ENCODE data around the gene EFTUD2.

EFTUD2 gene

DNA sequence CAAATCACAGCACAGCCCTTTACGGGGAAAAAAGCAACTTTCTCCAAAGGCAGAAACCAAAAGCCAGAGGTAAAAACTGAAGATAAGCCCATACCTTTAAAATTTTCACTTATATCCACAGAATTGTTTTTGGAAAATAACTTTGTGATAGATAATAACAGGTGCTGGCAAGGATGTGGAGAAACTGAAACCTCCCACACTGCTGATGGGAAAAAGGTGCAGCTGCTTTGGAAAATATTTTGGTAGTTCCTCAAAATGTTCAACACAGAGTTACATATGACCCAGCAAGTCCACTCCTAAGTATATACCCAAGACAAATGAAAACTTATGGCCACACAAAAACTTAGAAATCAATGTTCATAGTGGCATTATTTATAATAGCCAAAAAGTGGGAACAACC, 12.2 kb downstream of the EFTUD2 start:
- DNase-seq: no peak

DNA sequence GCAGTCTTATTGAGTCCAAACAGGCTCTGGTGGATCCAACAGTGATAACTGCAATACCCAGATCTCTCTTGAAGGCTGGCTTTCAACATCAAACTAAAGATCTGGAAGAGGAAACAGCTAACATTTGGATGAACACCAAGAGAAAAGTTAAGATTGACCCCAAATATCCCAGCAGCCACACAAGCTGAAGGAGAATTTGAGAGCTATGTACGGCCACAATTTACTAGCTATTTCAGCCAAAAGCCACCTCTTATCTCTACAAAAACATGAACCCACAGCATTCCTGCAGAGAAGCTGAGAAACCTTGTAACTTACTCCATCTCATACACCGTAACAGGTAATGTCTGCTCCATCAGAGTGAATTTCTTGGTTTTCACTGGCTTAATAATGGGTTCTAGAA, 14.3 kb downstream of the EFTUD2 start:
- DNase-seq: no peak

DNA sequence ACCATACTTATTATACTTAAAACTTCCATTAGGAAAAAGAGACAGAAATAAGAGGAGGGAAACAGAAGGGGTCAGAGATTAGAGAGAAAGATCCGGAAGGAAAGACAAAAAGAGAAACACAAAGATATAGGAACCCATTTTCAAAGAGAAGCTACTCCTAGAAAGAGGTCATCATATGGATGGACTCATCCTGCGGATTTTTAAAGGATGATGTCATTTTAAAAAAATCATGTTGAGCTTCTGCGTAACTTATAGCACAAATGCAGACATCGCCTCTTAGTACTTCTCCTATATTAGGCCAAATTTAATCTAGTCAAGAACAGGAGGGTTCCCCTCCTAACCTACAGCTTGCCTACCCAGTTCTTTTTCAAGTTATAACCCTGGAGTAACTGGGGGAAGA, 18.1 kb downstream of the EFTUD2 start:
- DNase-seq: no peak

DNA sequence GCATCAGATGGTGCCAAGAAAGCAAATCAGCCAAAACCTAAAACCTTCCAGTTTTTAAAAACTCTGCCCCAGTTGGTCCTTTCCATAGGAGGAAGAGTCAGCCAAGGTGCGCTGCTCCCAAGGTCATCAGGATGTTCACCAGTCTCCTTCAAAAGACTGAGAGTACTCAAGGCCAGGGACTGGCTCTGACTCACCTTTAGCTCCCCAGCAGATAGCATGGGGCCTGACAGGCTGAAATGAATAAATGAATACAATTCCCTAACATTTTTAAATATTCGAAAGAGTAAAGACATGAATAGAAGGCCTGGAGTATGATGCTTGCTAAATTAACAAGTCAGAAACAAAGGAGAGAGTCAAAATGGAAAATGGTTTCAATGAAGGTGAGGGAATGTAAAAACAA, 19.2 kb downstream of the EFTUD2 start:
- no peak for DNase-seq

DNA sequence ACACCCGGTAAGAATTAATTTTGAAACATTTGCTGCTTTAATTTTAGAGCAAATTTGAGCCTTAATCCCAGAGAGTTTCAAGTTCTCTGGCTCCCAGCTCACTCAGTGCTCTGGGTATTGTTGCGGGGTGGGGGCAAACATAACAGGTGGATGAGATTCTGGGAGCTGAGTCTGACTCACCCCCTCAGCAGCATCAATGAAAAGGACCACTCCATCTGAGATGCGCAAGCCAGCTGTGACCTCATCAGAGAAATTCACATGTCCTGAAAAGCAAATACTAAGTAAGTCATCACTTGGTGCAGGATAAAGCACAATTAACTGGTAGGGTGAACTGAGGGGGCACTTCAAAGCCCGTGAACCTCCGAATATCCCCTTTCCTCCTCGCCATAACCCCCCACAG, 19.9 kb downstream of the EFTUD2 start:
- DNase-seq: no peak

DNA sequence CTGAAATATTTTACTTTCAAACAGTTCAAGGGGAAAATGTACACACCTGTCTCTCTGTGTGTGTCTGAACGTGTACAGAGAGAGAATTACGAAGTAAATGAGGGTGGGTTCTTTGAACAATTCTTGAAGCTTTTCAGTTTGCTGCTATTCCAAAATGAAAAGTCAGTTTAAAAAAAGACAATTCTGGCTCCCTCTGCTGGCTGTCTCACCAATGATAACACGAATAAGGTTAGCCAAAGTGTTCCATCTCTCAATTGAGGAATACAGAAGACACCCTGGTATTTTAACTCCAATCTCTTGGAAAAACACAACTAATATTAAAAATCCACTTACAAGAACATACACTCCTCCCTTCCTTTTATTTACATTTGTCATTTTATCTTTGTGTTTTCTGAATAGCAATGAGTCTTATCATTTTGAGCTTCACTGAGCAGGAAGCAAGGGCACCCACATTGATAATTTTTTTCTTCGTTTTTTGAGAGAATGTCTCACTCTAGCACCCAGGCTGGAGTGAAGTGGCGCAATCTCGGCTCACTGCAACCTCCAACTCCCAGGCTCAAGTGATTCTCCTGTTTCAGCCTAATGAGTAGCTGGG, 20.5 kb downstream of the EFTUD2 start:
- DNase-seq: no peak

DNA sequence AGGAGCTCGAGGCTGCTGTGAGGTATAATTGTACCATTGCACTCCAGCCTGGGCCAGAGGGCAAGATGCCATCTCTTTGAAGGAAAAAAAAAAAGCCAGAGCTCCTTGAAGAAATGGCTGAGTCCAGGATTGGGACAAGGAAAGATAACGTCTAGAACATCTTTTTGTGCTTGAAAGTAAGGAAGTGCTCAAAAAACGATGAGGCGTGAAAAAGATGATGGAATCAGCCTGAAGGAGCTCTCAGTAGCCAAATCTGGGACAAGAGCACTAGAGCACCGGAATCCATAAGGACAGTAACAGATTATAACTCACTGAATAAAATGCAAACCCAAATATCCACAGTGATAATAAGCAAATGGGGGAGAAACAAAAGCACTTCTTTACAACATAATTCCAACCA, 22.1 kb downstream of the EFTUD2 start:
- no peak for DNase-seq

DNA sequence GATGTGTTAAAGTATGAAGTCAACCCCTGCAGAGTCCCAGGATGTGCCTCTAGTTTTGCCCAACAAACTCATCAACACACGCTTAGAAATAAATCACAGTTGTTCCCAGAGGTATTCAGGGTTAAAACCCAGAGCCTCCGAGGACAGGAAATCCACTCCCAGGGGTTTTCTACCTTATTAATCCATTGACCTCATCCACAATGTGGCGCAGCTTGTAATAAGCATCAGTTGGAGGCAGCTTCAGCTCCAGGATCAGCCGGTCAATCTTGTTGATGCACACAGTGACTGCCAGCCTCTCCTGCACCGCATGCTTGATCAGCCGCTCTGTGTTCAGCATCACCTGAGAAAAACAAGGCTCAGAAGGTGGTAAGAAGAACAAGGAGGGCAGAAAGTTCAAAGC, 23.5 kb downstream of the EFTUD2 start:
- DNase-seq: no peak

DNA sequence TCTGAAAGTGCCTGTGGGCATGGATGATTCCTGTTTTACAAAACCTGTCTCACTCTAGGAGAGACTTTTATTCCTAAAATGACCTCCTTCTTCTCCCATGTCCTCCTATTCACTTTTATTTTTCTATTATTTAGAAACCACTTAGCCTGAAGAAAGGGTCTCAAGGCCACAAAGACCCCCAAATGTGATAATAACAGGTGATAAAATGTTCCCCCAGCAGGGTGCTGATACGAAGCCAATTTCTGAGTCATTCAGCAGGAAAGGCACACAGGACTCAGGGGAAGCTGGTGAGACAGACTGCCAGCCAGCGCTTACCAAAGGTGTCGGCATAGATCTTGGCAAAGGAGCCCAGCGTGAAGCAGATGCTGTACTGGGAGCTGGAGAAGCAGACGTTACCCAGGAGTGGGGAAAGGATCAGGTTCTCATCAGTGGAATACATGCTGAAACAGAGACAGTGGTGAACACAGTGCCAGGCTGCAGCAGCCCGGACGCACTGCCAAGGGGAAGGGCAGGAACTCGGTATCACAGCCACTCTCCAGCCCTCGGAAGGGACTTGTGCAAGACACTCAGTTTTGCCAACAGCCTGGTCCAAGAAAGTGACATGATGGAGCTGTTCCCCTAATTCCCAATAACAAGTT, 27.0 kb downstream of the EFTUD2 start:
- no peak for DNase-seq

DNA sequence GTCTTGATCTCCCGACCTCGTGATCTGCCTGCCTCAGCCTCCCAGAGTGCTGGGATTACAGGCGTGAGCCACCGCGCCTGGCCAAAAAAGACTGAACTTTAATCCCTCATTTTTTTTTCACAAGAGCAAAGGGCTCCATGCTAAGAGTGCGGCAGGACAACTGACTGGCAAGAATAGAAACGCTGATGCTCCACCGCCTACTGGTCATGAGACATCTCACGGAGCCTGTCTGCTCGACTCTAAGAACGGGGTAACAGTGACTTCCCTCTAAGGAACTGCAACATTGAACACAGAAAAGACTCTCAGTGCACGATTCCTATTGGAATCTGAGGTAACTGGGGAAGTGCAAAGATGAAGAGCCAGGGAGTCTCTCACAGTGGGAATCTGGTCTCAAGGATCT, 27.7 kb downstream of the EFTUD2 start:
- DNase-seq: no peak

DNA sequence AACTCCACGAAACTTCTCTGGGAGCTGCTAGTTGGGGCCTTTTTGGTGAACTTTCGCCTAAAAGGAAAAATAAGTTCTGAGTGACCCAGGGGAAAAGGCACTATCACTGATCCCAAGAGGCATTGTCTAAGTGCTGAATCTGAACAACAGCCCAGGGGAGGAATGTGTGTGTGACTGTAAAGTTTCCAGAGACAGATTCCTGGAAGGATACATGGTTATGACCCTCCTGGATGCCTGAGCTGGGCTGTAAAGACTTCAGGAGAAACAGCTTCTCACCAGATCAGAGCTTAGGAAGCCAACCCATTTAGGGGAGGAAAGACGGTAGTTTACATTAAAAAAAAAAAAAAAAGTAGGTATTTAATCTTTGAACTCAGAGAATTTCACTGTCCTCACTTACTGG, 31.4 kb downstream of the EFTUD2 start:
- no peak for DNase-seq

DNA sequence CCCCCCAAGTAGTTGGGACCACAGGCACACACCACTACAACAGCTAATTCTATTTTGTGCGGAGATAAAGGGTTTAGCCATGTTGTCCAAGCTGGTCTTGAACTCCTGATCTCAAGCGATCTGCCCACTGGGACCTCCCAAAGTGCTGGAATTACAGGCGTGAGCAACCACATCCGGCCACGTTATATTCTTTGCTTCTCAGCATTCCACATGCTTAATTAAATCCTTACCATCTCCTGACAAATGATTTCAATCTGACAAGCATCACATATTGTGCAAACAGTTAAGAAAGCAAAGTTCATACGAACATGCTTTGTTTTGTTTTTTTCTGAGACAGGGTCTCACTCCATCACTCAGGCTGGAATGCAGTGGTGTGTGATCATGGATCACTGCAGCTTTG, 33.3 kb downstream of the EFTUD2 start:
- no peak for DNase-seq

DNA sequence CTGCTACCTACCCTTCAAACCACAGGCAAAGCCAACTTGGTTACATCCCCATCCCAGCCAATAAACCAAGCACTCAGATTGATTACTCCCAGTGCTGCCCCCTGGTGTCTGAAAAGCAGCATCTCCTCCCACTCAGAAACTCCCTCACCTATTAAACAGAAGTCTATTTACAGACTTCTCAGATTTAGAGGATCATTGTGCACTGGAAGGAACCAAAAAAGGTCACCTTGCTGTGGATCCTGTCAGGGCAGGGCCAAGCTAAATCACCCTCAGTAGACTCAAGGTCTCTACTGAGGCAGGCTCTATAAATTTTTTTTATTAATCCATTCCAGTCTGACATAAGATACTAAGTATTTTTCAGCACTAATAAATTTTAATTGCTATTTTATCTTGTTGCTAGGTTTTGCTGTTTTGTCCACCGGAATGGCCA, 34.0 kb downstream of the EFTUD2 start:
- DNase-seq: peak; percentile 43

DNA sequence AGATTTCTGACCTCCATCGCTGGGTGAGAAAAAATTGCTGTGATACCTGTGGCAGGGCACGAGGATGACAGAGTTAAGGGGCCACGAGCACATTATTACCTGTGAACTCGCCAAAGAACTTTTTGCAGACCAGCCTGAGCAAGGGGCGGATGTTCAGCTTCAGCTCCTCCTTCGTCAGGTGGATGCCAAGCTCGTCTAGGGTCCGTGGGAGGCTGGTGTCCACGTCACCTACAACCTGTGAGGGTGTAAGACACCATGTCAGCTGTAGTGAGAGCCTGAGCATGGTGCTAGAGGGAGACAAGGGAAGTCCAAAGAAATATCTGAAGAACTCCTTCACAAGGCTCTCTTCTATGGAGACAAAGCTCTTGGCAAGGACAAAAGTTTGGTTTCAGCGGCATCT, 34.4 kb downstream of the EFTUD2 start:
- DNase-seq: no peak

DNA sequence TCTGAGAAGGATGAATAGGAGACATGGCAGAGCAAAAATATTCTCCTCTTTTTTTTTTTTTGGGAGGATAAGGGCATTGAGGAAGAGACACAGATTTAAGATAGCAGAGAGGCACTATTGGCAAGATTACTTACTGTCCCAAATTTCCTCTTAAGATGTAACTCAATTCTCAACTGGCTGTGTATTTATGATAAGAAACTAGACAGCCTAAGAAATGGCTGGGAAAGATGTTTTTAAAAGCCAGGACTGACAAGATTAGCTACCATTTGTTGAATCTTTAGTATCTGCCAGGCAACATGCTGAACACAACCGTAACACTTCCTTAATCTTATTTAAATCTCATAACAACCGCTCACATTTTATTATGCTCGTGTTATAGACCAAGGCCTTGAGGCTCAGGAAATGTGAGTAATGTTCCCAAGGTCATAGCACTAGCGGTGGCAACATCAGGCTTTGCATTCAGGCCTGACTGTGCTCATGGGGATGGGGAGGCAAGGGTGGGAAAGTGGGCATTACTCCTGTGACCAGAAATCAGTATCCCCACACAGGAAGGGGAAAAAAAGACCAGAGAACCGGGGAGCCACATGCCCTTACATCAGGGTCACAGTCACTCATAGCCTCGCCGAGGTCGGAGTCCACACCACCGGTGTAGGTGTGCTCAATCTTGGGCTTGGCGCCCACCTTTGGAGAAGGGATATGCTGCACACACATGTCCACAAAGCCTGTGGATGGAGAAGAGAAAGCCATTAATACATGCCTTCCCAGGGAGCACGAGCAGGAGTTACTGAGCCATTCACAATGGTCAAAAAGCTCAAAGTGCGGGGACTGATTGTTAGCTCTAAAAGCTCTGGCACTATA, 36.0 kb downstream of the EFTUD2 start:
- no peak for DNase-seq

DNA sequence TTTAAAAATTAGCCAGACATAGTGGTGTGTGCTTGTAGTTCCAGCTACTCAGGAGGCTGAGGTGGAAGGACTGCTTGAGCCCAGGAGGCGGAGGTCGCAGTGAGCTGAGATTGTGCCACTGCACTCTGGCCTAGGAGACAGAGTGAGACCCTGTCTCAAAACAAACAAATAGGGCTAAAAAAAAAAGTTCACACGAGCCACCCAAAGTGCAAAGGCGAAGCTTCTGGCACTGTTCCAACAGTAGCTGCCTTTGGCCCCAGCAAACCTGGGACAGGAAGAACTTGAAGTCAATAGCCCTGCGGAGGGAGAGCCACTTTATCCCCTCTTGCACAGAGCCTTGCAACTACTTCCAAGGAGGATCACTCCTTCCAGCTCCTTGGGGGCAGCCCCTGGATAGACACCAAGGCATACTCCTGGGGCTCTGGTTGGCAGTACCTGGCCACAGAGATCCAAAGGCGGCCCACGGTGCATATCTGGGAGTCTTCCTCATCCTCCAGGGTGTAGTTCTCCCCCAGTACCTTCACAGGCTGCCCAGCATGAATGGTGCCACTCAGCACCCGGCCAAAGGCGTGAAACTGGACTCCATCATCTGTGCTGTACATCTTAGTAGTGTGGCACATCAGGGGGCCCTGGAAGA, 36.8 kb downstream of the EFTUD2 start:
- DNase-seq: no peak

DNA sequence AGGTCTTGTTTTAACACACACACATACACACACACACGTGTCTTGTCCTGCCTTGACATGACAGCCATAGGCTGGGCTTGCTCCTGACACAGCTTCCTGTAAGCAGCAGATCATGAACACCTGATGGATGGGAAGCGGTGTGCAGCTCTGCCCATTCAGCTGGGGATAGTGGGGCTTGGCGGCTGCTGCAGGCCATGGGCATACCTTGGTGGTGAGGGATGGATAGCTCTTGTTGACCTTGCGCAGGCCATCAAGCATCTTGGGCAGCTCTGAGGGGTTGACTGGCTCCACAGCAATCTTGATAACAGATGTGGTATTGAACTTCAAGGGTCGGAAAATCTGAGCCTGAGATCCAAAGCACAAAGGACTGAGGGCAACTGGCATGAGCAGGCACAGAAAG, 39.5 kb downstream of the EFTUD2 start:
- no peak for DNase-seq

DNA sequence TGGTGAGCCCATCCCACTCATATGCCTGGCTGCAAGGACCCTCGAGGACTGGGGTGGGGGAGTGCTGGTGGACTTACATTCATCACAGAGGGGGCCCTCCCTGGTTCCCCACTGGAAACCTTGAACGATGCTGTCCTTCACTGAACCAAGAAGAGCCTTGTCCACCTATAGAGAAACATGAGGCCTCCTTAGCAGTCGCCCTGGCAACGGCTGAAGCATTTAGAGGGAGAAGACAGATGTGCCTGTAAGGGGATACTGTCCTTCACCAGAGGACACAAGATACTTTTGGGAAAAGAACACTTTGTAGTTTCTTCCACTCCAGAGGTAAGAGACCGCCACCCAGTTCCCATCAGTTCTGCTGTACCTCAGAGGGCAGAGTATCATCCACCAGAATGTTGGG, 45.1 kb downstream of the EFTUD2 start:
- DNase-seq: no peak

DNA sequence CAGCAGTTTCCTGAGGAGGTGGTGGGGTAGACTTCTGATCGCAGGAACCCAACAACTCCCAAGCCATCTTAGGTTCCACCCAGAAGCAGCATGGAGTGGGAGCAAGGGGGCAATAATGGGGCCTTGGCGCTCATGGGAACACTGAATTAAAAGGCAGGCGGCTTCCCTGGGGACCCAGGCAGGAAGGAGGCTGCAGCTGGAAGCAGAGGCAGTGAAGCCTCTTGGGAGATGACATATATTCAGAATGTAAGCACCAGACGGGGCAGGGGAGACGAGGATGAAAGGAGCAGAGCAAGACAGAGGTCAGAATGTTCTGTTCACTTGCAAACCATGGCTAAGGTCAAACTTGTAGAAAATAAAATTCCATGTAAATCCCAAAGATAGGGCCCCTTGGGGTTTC, 48.6 kb downstream of the EFTUD2 start:
- DNase-seq: no peak

DNA sequence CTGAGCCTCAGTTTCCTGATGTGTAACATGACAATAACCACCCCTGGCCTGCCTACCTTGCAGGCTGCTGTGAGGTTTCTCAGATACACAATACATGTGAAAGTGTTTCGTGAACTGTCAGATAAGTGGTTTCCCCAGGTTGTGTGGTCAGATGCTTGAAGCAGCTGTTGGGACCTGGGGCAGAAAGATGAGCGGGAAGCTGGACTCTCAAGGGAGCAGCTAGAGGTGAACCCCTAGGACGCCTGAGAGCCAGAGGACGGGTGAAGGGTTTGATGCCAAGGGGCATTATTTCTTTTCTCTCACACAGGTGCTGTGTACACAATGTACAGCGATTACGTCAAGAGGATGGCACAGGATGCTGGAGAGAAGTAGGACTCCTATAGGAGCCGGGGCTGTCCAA, 49.2 kb downstream of the EFTUD2 start:
- DNase-seq: no peak

DNA sequence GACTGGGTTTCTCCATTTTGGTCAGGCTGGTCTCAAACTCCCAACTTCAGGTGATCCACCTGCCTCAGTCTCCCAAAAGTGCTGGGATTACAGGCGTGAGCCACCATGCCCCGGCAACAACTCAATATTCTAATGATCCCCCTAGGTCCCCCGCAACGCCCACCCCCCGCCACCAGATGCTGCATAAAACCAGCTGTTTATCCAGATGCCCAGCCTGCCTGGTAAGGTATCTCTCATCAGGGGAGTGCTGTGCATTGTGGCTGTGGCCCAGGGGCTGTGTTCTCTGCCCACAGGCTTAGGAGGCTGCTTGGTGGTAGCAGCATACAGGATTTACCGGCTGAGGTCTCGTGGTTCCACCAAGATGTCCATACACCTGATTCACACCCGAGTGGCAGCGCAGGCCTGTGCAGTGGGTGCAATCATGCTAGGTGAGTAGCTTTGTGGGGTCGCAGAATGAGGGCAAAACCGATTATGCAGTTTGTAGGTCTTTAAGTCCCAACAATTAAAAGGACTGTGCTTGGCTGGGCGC, 50.2 kb downstream of the EFTUD2 start:
- DNase-seq: no peak

DNA sequence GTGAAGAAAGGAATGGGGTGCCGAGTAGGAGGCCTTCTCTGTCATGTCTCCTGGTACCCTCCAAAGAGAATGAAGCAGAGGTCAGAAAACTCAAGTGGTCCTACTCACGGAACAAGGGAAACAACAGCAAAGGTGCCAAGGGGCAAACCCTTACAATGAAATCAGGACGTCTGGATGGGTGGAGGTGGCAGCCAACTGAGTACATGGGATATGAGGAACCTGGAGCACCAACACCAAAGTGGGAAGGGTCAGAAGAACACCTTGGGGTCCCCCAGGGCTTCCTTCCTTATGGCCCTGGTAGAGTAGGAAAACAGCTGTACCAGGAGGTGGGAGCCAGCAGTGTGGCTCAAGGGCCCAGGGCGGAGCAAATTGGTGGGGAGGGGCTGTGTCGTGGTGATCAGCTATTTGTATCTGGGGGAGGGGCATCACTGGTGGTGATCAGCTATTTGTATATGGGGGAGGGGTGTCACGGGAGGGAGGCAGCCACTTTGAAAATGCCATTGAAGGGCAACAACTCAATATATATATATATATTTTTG, 50.9 kb downstream of the EFTUD2 start:
- DNase-seq: no peak

DNA sequence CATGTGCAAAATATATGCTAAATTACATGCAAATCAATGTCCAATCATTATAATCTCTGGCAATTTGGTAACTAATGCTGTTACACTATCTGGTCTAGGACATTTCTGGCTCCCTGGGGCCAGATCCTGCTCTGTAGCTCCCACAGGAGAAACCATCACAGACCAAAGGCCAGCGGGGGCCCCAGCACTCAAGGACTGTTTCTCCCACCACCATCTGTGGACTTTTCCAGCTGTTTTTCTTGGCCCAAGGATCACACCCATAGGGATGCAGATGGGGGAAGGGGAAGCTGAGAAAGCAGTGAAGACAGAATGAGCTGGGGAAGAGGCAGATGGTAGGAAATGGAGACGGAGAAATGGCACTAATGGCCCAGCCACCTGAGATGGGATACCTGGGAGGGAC, 51.7 kb downstream of the EFTUD2 start, which contains the start of gene HIGD1B:
HIGD1B (plus strand) TSS at position 298 of the 400 bp plus-strand sequence. CDS start 270 bp downstream, outside the sequence.
- no peak for DNase-seq
